OCI-LY7 (cell line): ENCODE results near the gene VASH1. TPM values are rescaled to one million over a fixed set of nuclear protein-coding genes. Genes with fewer than 3 reads are reported as not detected.

Experiments
- BruUV-seq: library from RNA; stranded (reverse); fragments of 400-500 nt; replicated peaks from 2 replicates; lab custom pipeline; 2021; lab: Mats Ljungman, UMichigan
- CTCF ChIA-PET: fragments of 300-600 bp; sonication (Branson Sonifier 250); formaldehyde crosslinking; loops from one replicate; lab custom pipeline; 2022; ENCODE audit warnings: antibody characterized with exemption; ENCODE audit not compliant: unreplicated experiment; lab: Charles Lee
- POLR2A ChIA-PET: fragments of 300-600 bp; sonication (Branson Sonifier 250); formaldehyde crosslinking; loops from one replicate; lab custom pipeline; 2022; ENCODE audit warnings: antibody characterized with exemption; lab: Charles Lee
- DNase-seq: peaks from one replicate; pipeline ENCODE4 v3.0.0-alpha.2; 2015; ENCODE audit warnings: low spot score
- H2AFZ ChIP-seq: fragments of 200-600 bp; sonication (generic), shearing (Covaris generic); 2 replicates; pipeline ENCODE4 v1.6.1; 2014; ENCODE audit warnings: mild to moderate bottlenecking, antibody characterized with exemption, low read length, moderate library complexity
- H3K27ac ChIP-seq: fragments of 200-600 bp; sonication (generic); 2 replicates; pipeline ENCODE4 v1.5.1; 2014; ENCODE audit warnings: mixed run types, low read depth, mild to moderate bottlenecking, moderate library complexity, low read length, inconsistent platforms; ENCODE audit not compliant: poor library complexity, severe bottlenecking
- H3K36me3 ChIP-seq: fragments of 200-600 bp; sonication (generic); 2 replicates; pipeline ENCODE4 v1.6.1; 2014; ENCODE audit warnings: mild to moderate bottlenecking, antibody characterized with exemption, low read length, moderate library complexity, mixed read lengths; ENCODE audit not compliant: insufficient read depth
- H3K4me1 ChIP-seq: fragments of 200-600 bp; sonication (generic); 2 replicates; pipeline ENCODE4 v1.5.1; 2014; ENCODE audit warnings: mild to moderate bottlenecking, low read length; ENCODE audit not compliant: insufficient read depth, poor library complexity, severe bottlenecking
- H3K4me2 ChIP-seq: fragments of 200-600 bp; sonication (generic); 2 replicates; pipeline ENCODE4 v1.6.1; 2014; ENCODE audit warnings: mild to moderate bottlenecking, low read length
- H3K4me3 ChIP-seq: fragments of 200-600 bp; sonication (generic); 2 replicates; pipeline ENCODE4 v1.5.1; 2014; ENCODE audit warnings: mild to moderate bottlenecking, low read depth, low read length; ENCODE audit not compliant: poor library complexity, severe bottlenecking
- H3K79me2 ChIP-seq: fragments of 200-600 bp; sonication (generic); 2 replicates; pipeline ENCODE4 v1.6.1; 2016; ENCODE audit warnings: low read depth, mild to moderate bottlenecking, low read length, moderate library complexity, mixed read lengths; ENCODE audit not compliant: insufficient read depth
- H3K9me2 ChIP-seq: fragments of 200-600 bp; sonication (generic); 2 replicates; pipeline ENCODE4 v1.6.1; 2016; ENCODE audit warnings: mild to moderate bottlenecking, low read length, mixed read lengths; ENCODE audit not compliant: insufficient read depth
- H3K9me3 ChIP-seq: fragments of 200-600 bp; sonication (generic); 2 replicates; pipeline ENCODE4 v1.6.1; 2014; ENCODE audit warnings: mild to moderate bottlenecking, mixed run types, low read length, mixed read lengths
- H4K20me1 ChIP-seq: fragments of 200-600 bp; sonication (generic); 2 replicates; pipeline ENCODE4 v1.6.1; 2014; ENCODE audit warnings: mild to moderate bottlenecking, antibody characterized with exemption, low read length, moderate library complexity, mixed read lengths; ENCODE audit not compliant: insufficient read depth
- CTCF ChIP-seq: fragments of 200-600 bp; sonication (generic); conservative IDR thresholded peaks from 2 replicates; pipeline ENCODE4 v1.5.1; 2014; ENCODE audit warnings: mild to moderate bottlenecking, antibody characterized with exemption, low read length, moderate library complexity, mixed read lengths
- EZH2phosphoT487 ChIP-seq: fragments of 200-600 bp; sonication (generic); IDR thresholded peaks from 2 replicates; pipeline ENCODE4 v1.6.1; 2018; ENCODE audit warnings: low read depth, borderline replicate concordance, mild to moderate bottlenecking, mixed run types, antibody characterized with exemption, low read length, moderate library complexity, mixed read lengths
- intact Hi-C: fragments of 100-400 bp; cut with micrococcal nuclease; formaldehyde crosslinking; loops from one replicate; pipeline ENCODE4 v1.10.0; 2022; ENCODE audit not compliant: unreplicated experiment
- total RNA-seq, 2 experiments: library from RNA; depleted of rRNA in 1 of 2; stranded (reverse); fragments of >200 nt in 1 of 2; shearing (Covaris generic) in 1 of 2; gene quantifications; 2 replicates each; pipeline ENCODE4 v1.2.3, GENCODE V29; 2014 to 2022

VASH1 gene
- total RNA-seq, 2 experiments from 2014 or later: not detected

DNA sequence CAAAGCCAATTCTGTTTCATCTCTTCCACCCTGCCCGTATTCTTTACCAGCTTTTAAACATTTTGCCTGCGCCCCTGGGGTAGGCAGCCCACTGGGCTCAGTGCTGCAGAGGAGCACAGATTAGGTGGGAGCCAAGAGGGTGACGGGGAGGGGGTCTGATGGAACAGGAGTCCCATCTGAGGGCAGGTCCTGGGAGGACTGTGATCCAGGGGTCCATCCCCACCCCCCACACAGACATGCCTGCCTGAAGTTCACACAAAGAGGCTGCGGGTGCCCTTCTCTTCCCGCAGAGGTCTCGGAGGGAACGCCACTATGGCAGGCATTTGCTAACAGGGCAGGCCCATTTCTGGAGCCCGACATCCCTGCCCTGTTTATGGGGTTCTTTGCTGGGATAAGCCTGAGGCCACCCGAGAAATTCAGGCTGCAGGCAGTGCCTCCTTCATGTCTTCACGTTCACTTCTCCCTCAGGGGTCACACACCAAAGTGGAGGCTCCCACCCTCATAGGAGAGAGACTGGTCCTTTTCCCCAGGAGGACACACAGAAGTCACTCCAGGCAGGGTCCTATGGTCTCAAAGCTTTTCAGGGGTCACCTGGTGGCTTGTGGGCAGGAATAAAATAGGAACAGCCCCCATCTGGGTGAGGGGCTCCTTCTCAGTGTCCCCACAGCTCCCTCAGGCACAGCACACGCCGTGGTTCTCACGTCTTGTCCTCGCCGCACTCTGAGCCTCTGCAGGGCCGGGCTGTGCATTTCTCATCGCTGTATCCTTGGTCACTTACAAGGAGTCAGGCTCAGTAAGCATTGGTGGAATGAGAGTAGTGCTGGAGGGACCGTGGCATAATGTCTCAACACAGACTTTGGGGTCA is 12.9 kb downstream of the VASH1 start:
- TF ChIP-seq CTCF: no peak
- no peak for TF ChIP-seq EZH2phosphoT487
- ChIA-PET POLR2A (no interaction called here), CTCF (no interaction called here)
- no peaks in the 10 kb centered on the region for H3K36me3 ChIP-seq
- no peak overlapping the region for H3K4me2 ChIP-seq
- H3K9me2 ChIP-seq: no peaks in the 10 kb centered on the region
- H3K4me3 ChIP-seq: no peak overlapping the region
- intact Hi-C loops: no loop called here
- BruUV-seq: no TSS peak
- no peak for DNase-seq
- no peaks in the 10 kb centered on the region for H4K20me1 ChIP-seq
- H2AFZ ChIP-seq: no peak overlapping the region
- no peaks in the 10 kb centered on the region for H3K4me1 ChIP-seq
- no peaks in the 10 kb centered on the region for H3K9me3 ChIP-seq
- no peaks in the 10 kb centered on the region for H3K79me2 ChIP-seq
- H3K27ac ChIP-seq: no peak overlapping the region

- DNase-seq: no peak
- H3K9me2 ChIP-seq: no peaks in the 10 kb centered on the region
- BruUV-seq: no TSS peak
- intact Hi-C loops: no loop called here
- POLR2A ChIA-PET: interaction anchor here (1.0 kb wide), 1 partner anchor 60 kb away, joined by 3 read pairs; no protein-coding TSS in a partner anchor
- H3K27ac ChIP-seq: no peak overlapping the region
- no peak overlapping the region for H2AFZ ChIP-seq
- no peak overlapping the region for H3K4me3 ChIP-seq
- CTCF ChIA-PET: no interaction called here
- H3K9me3 ChIP-seq: no peaks in the 10 kb centered on the region
- H3K36me3 ChIP-seq: no peaks in the 10 kb centered on the region
- H3K4me2 ChIP-seq: no peak overlapping the region
- H4K20me1 ChIP-seq: no peaks in the 10 kb centered on the region
- no peaks in the 10 kb centered on the region for H3K4me1 ChIP-seq
- TF ChIP-seq EZH2phosphoT487 (no peak), CTCF (no peak)
- no peaks in the 10 kb centered on the region for H3K79me2 ChIP-seq
These were observed 13.8 kb downstream of the VASH1 start for GRCh38 chr14:76774821-76775694.
